ENCODE results near the gene TRAF6. TPM values are rescaled to one million over a fixed set of nuclear protein-coding genes. Genes with fewer than 3 reads are reported as not detected.
A peak's percentile ranks its signal among the peaks of the same experiment; 100 is the strongest.

Gene TRAF6
- total RNA-seq, 6 experiments from 2014 or later: 7.9 to 9.5 (median 8.3) TPM

DNA sequence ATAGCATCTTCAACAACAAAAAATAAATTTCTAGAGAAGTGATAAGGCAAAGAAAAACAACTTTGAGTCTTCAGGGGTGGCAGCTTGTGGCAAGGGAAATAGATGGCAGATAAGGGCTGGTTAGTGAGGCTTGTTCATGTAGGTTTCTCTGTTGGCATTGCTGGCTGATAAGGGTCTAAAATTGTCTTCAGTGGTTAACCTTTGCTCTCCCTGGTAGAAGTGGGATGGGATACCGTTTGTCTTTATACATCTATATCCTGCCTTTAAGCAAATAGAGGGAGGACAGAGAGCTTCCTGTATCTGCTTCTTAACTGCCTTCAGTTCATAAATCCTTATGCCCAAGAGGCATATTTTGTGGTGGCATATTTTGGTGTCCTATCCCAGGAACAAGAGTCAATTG is 57.1 kb downstream of the TRAF6 start:
- no peak for DNase-seq
- Mint-ChIP-seq H3K36me3 (ENCODE audit: low read depth) (peaks cover 47% of the 10 kb centered on the region), H3K4me3 (no peak overlapping the region), H3K9me3 (no peaks in the 10 kb centered on the region), H3K27me3 (ENCODE audit: insufficient read depth) (peaks cover 1% of the 10 kb centered on the region), H3K4me1 (ENCODE audit: low read depth) (peaks cover 78% of the 10 kb centered on the region), H3K27ac (peak overlapping the region; percentile 66)
- TF ChIP-seq, protein P1, sequence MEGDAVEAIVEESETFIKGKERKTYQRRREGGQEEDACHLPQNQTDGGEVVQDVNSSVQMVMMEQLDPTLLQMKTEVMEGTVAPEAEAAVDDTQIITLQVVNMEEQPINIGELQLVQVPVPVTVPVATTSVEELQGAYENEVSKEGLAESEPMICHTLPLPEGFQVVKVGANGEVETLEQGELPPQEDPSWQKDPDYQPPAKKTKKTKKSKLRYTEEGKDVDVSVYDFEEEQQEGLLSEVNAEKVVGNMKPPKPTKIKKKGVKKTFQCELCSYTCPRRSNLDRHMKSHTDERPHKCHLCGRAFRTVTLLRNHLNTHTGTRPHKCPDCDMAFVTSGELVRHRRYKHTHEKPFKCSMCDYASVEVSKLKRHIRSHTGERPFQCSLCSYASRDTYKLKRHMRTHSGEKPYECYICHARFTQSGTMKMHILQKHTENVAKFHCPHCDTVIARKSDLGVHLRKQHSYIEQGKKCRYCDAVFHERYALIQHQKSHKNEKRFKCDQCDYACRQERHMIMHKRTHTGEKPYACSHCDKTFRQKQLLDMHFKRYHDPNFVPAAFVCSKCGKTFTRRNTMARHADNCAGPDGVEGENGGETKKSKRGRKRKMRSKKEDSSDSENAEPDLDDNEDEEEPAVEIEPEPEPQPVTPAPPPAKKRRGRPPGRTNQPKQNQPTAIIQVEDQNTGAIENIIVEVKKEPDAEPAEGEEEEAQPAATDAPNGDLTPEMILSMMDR (IDR thresholded peaks at IDR 0.05): no peak

DNA sequence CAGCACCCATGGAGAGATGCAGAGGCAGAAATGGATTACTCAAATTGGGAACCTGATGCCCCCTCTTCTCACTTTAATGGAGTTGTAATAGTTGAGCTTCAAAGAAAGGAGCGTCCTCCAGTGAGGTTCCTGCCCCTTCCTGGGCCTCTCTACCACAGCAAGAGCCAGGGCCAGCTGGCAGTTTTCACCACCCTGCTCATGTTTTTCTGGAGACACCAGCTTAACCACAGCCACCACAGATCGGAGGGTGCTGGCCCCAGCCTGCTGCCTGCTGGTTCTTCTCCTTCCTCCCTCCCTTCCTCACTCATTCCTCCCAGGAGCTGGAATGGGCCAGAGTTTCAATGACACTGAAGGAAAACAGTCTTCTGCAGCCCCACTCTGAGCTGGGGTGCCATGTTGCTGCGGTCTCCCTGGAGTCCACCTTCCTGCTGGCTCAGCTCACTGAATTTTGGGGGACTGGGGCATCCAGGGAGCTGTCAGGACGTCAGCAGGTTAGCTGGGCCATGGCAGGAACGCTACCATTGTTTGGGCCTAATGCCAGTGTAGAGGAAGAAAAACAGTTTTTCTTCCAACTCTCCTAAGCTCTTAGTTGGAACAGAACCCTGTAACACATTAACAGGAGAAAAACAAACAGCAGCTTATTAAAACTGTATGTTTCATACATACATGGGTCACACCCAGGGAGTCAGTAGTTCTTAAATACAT is 57.7 kb downstream of the TRAF6 start:
- peaks cover 84% of the 10 kb centered on the region for H3K4me1 Mint-ChIP-seq (ENCODE audit: low read depth)
- peaks cover 1% of the 10 kb centered on the region for H3K27me3 Mint-ChIP-seq (ENCODE audit: insufficient read depth)
- no peak for DNase-seq
- TF ChIP-seq, protein P1 (IDR thresholded peaks at IDR 0.05): no peak
- no peak overlapping the region for H3K4me3 Mint-ChIP-seq
- H3K9me3 Mint-ChIP-seq: no peaks in the 10 kb centered on the region
- peak overlapping the region; percentile 66 for H3K27ac Mint-ChIP-seq
- peaks cover 48% of the 10 kb centered on the region for H3K36me3 Mint-ChIP-seq (ENCODE audit: low read depth)

DNA sequence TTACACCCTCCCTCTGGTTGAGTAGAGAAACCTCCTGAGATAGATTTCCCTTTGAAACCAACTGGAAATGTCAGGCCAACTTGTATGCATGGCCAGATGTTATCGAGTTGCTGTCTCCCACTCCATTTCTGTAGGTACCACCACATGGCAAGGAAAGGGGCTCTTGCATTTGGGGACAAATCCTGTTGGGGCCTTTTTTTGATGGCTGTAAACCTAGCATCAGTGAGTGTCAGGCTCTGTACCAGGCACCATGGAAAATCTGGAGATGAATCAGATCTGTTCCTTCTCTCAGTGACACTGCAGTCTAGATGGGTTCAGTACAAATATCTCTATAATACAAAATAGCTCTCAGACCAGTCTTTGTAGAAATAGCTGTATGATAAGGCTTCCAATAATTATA is 58.4 kb downstream of the TRAF6 start:
- H3K27ac Mint-ChIP-seq: no peak overlapping the region
- TF ChIP-seq, protein P1 (IDR thresholded peaks at IDR 0.05): no peak
- H3K4me3 Mint-ChIP-seq: no peak overlapping the region
- peaks cover 53% of the 10 kb centered on the region for H3K36me3 Mint-ChIP-seq (ENCODE audit: low read depth)
- H3K4me1 Mint-ChIP-seq (ENCODE audit: low read depth): peaks cover 85% of the 10 kb centered on the region
- H3K9me3 Mint-ChIP-seq: no peaks in the 10 kb centered on the region
- no peak for DNase-seq
- peaks cover 1% of the 10 kb centered on the region for H3K27me3 Mint-ChIP-seq (ENCODE audit: insufficient read depth)

DNA sequence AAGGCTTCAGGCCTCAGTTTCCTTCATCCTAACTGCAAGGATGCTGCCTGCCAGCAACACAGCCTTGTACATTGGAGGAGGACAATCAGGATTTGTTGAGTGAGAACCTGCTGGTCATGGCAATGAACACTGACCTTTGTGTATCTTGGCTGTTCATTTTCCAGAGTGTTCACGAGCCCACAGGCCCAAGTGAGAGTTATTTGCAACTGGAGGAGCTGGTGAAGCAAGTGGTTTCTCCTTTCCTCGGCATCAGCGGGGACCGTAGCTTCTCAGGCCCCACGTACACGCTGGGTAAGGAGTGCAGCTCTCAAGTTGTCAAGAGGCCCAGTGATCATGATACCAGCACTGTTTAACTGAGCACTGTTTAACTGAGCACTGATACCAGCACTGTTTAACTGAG is 59.0 kb downstream of the TRAF6 start:
- H3K36me3 Mint-ChIP-seq (ENCODE audit: low read depth): peaks cover 59% of the 10 kb centered on the region
- no peaks in the 10 kb centered on the region; the same call in none of the 2 replicates for H3K27me3 Mint-ChIP-seq (ENCODE audit: insufficient read depth)
- TF ChIP-seq, protein P1 (IDR thresholded peaks at IDR 0.05): no peak
- H3K9me3 Mint-ChIP-seq: no peaks in the 10 kb centered on the region
- peaks cover 81% of the 10 kb centered on the region for H3K4me1 Mint-ChIP-seq (ENCODE audit: low read depth)
- H3K4me3 Mint-ChIP-seq: no peak overlapping the region
- H3K27ac Mint-ChIP-seq: no peak overlapping the region
- DNase-seq: no peak

DNA sequence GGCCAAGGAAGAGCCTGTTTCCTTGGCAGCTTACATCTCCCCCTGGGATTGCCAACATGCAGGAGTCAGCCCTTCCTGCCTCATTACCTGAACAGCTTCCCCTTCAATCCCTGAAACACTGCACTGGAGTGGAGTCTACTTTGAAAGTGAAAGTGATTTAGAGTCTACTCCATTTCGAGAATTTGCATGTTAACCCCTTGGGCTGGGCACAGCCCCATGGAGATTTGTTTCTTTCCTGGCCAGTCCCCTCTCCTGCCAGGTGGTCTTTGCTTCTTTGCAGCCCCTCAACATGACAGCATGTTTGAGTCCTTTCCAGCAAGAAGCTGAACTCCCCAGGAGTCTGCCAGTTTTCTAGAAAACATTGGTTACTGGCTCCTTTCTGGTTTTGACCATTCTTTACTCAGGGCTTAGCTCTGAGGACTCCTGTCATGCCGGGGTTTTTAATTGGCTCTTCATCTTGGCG is 59.9 kb downstream of the TRAF6 start:
- Mint-ChIP-seq H3K27ac (no peak overlapping the region), H3K4me3 (no peak overlapping the region)

More for the DNA sequence above, 59.9 kb downstream of the TRAF6 start:
- TF ChIP-seq, protein P1 (IDR thresholded peaks at IDR 0.05): no peak
- Mint-ChIP-seq H3K9me3 (no peaks in the 10 kb centered on the region), H3K36me3 (ENCODE audit: low read depth) (peaks cover 65% of the 10 kb centered on the region), H3K4me1 (ENCODE audit: low read depth) (peaks cover 72% of the 10 kb centered on the region), H3K27me3 (ENCODE audit: insufficient read depth) (no peaks in the 10 kb centered on the region; the same call in none of the 2 replicates)
- no peak for DNase-seq

Data from HFFc6 (cell line).